NCI-H1436 treated with DMSO at 0.1 percent for 48 hours (cell line): Measurements from ENCODE around the gene PTGS2.
"Not testable (repeated sequence)": the region's sequence is repeated elsewhere in the genome, so short reads cannot be mapped to it uniquely, and the experiment has no call there.

Source experiments
- DNase-seq: peaks from one replicate; lab custom pipeline; 2025; lab: John Stamatoyannopoulos, UW

The PTGS2 gene

GRCh38 chr1:186670297-186671135 is 9.7 kb downstream of the PTGS2 start:
- DNase-seq = no peak

- DNase-seq = not testable (repeated sequence)
These were observed 10.4 kb downstream of the PTGS2 start for GRCh38 chr1:186669784-186670183.

- DNase-seq = not testable (repeated sequence)
These were observed 16.0 kb downstream of the PTGS2 start for GRCh38 chr1:186664217-186664616.

- DNase-seq = no peak
These were observed 17.5 kb downstream of the PTGS2 start for GRCh38 chr1:186662752-186663151.

- DNase-seq = no peak
These were observed 20.3 kb downstream of the PTGS2 start for GRCh38 chr1:186659890-186660341.

GRCh38 chr1:186658999-186659398 is 21.2 kb downstream of the PTGS2 start:
- no peak for DNase-seq

GRCh38 chr1:186657481-186657880 is 22.7 kb downstream of the PTGS2 start:
- no peak for DNase-seq

GRCh38 chr1:186655876-186656275 is 24.3 kb downstream of the PTGS2 start:
- no peak for DNase-seq

- no peak for DNase-seq
These were observed 25.5 kb downstream of the PTGS2 start for GRCh38 chr1:186654741-186655140.

- no peak for DNase-seq
These were observed 26.9 kb downstream of the PTGS2 start for GRCh38 chr1:186653312-186653711.

GRCh38 chr1:186648613-186649012 is 31.6 kb downstream of the PTGS2 start:
- DNase-seq = no peak

- not testable (repeated sequence) for DNase-seq
These were observed 32.2 kb downstream of the PTGS2 start for GRCh38 chr1:186647985-186648384.

GRCh38 chr1:186643614-186644013 is 36.6 kb downstream of the PTGS2 start:
- no peak for DNase-seq

- DNase-seq = not testable (repeated sequence)
These were observed 42.7 kb downstream of the PTGS2 start for GRCh38 chr1:186637567-186637966.

GRCh38 chr1:186636786-186637185 is 43.4 kb downstream of the PTGS2 start:
- DNase-seq = no peak

- no peak for DNase-seq
These were observed 45.7 kb downstream of the PTGS2 start for GRCh38 chr1:186634511-186634910.

- DNase-seq = no peak
These were observed 47.1 kb downstream of the PTGS2 start for GRCh38 chr1:186633116-186633515.

GRCh38 chr1:186629341-186629740 is 50.9 kb downstream of the PTGS2 start:
- no peak for DNase-seq

- DNase-seq = no peak
These were observed 51.3 kb downstream of the PTGS2 start for GRCh38 chr1:186628910-186629309.

- DNase-seq = no peak
These were observed 53.2 kb downstream of the PTGS2 start for GRCh38 chr1:186627019-186627418.

- no peak for DNase-seq
These were observed 53.8 kb downstream of the PTGS2 start for GRCh38 chr1:186626356-186626932.

GRCh38 chr1:186623551-186623950 is 56.7 kb downstream of the PTGS2 start:
- no peak for DNase-seq
